H9 (cell line): ENCODE data around the gene R3HDM4. TPM values are rescaled to one million over a fixed set of nuclear protein-coding genes. Genes with fewer than 3 reads are reported as not detected.

Source experiments
- DNase-seq: peaks from one replicate; pipeline ENCODE4 v3.0.0-alpha.2; 2017
- H2AFZ ChIP-seq: one replicate; pipeline ENCODE4 v1.6.1; 2013; ENCODE audit warnings: mild to moderate bottlenecking, low read length, control low read depth, moderate library complexity
- H2AK5ac ChIP-seq: 2 replicates; pipeline ENCODE4 v1.6.1; 2013; ENCODE audit warnings: low read length, control low read depth, mixed read lengths; ENCODE audit not compliant: insufficient read length
- H2BK120ac ChIP-seq: one replicate; pipeline ENCODE4 v1.6.1; 2013; ENCODE audit warnings: low read depth, mild to moderate bottlenecking, low read length, control low read depth, inconsistent platforms; ENCODE audit not compliant: poor library complexity, severe bottlenecking
- H2BK12ac ChIP-seq: 2 replicates; pipeline ENCODE4 v1.6.1; 2013; ENCODE audit warnings: low read length, control low read depth, mixed read lengths, low read depth; ENCODE audit not compliant: insufficient read length
- H2BK15ac ChIP-seq: 2 replicates; pipeline ENCODE4 v1.6.1; 2013; ENCODE audit warnings: low read depth, low read length, control low read depth
- H2BK20ac ChIP-seq: one replicate; pipeline ENCODE4 v1.6.1; 2013; ENCODE audit warnings: low read depth, mild to moderate bottlenecking, low read length, control low read depth, inconsistent platforms; ENCODE audit not compliant: poor library complexity, severe bottlenecking
- H2BK5ac ChIP-seq: 2 replicates; pipeline ENCODE4 v1.6.1; 2013; ENCODE audit warnings: low read length, control low read depth, mixed read lengths; ENCODE audit not compliant: insufficient read length
- H3K14ac ChIP-seq: 2 replicates; pipeline ENCODE4 v1.6.1; 2013; ENCODE audit warnings: low read length, control low read depth; ENCODE audit not compliant: insufficient read depth
- H3K18ac ChIP-seq: 2 replicates; pipeline ENCODE4 v1.6.1; 2013; ENCODE audit warnings: low read depth, mild to moderate bottlenecking, mixed read lengths, low read length, control low read depth; ENCODE audit not compliant: insufficient read length
- H3K23ac ChIP-seq: 2 replicates; pipeline ENCODE4 v1.6.1; 2013; ENCODE audit warnings: low read length, control low read depth, mixed read lengths, low read depth; ENCODE audit not compliant: insufficient read length
- H3K23me2 ChIP-seq: 2 replicates; pipeline ENCODE4 v1.6.1; 2013; ENCODE audit warnings: low read depth, mild to moderate bottlenecking, mixed read lengths, low read length, control low read depth; ENCODE audit not compliant: insufficient read length, poor library complexity, severe bottlenecking
- H3K27ac ChIP-seq: 2 replicates; pipeline ENCODE4 v1.5.1; 2013; ENCODE audit warnings: low read length, control low read depth, mixed read lengths, low read depth; ENCODE audit not compliant: insufficient read length
- H3K27me3 ChIP-seq: 2 replicates; pipeline ENCODE4 v1.6.1; 2013; ENCODE audit warnings: low read length, control low read depth, inconsistent platforms; ENCODE audit not compliant: insufficient read depth
- H3K4ac ChIP-seq: 2 replicates; pipeline ENCODE4 v1.6.1; 2013; ENCODE audit warnings: low read depth, mild to moderate bottlenecking, control low read depth, inconsistent platforms, low read length, moderate library complexity
- H3K4me1 ChIP-seq: 2 replicates; pipeline ENCODE4 v1.6.1; 2013; ENCODE audit warnings: low read length, control low read depth, inconsistent platforms; ENCODE audit not compliant: insufficient read depth
- H3K4me2 ChIP-seq: 2 replicates; pipeline ENCODE4 v1.6.1; 2013; ENCODE audit warnings: low read length, control low read depth, mixed read lengths; ENCODE audit not compliant: insufficient read length, insufficient read depth
- H3K56ac ChIP-seq: 2 replicates; pipeline ENCODE4 v1.6.1; 2013; ENCODE audit warnings: low read depth, mild to moderate bottlenecking, mixed read lengths, low read length, control low read depth; ENCODE audit not compliant: insufficient read length
- H3K79me1 ChIP-seq: 2 replicates; pipeline ENCODE4 v1.6.1; 2013; ENCODE audit warnings: low read depth, mild to moderate bottlenecking, moderate library complexity, low read length, control low read depth, inconsistent platforms; ENCODE audit not compliant: insufficient read depth, poor library complexity, severe bottlenecking
- H3K79me2 ChIP-seq: 2 replicates; pipeline ENCODE4 v1.6.1; 2013; ENCODE audit warnings: low read length, control low read depth, inconsistent platforms; ENCODE audit not compliant: insufficient read depth
- H3K9ac ChIP-seq: 2 replicates; pipeline ENCODE4 v1.6.1; 2013; ENCODE audit warnings: low read length, control low read depth, mixed read lengths; ENCODE audit not compliant: insufficient read length; ENCODE audit errors: extremely low read depth
- H3K9me3 ChIP-seq: one replicate; pipeline ENCODE4 v1.6.1; 2013; ENCODE audit warnings: low read depth, low read length, inconsistent platforms; ENCODE audit not compliant: control insufficient read depth
- H3T11ph ChIP-seq: one replicate; pipeline ENCODE4 v1.6.1; 2013; ENCODE audit warnings: mild to moderate bottlenecking, low read length, control low read depth, inconsistent platforms
- H4K20me1 ChIP-seq: one replicate; pipeline ENCODE4 v1.6.1; 2013; ENCODE audit not compliant: control insufficient read depth, insufficient read length, insufficient read depth
- H4K5ac ChIP-seq: 2 replicates; pipeline ENCODE4 v1.6.1; 2013; ENCODE audit warnings: low read depth, mild to moderate bottlenecking, mixed read lengths, low read length, control low read depth; ENCODE audit not compliant: insufficient read length
- H4K8ac ChIP-seq: replicated peaks from 2 replicates; pipeline ENCODE4 v1.6.1; 2013; ENCODE audit warnings: low read length, control low read depth, mixed read lengths, low read depth; ENCODE audit not compliant: insufficient read length
- H4K91ac ChIP-seq: 2 replicates; pipeline ENCODE4 v1.6.1; 2013; ENCODE audit warnings: low read depth, mild to moderate bottlenecking, moderate library complexity, mixed read lengths, low read length, control low read depth; ENCODE audit not compliant: insufficient read length
- H3K27ac Mint-ChIP-seq, 3 experiments: 2 replicates in 2 of 3; 3 replicates in 1 of 3; pipeline ENCODE4 v1.8.0; 2020 to 2021; ENCODE audit warnings: mixed read lengths in 3 of 3, mild to moderate bottlenecking in 1 of 3, moderate library complexity in 1 of 3
- H3K27me3 Mint-ChIP-seq: 2 replicates; pipeline ENCODE4 v1.8.0; 2021; ENCODE audit warnings: low read depth, mild to moderate bottlenecking, moderate library complexity, mixed read lengths
- H3K36me3 Mint-ChIP-seq, 3 experiments: 2 replicates in 2 of 3; 3 replicates in 1 of 3; pipeline ENCODE4 v1.8.0; 2020 to 2021; ENCODE audit warnings: low read depth in 3 of 3, mixed read lengths in 3 of 3; ENCODE audit not compliant: insufficient read depth in 1 of 3
- H3K4me1 Mint-ChIP-seq, 2 experiments: 2 replicates each; pipeline ENCODE4 v1.8.0; 2020; ENCODE audit warnings: mixed read lengths in 2 of 2
- H3K4me3 Mint-ChIP-seq, 2 experiments: 2 replicates in 1 of 2; 3 replicates in 1 of 2; pipeline ENCODE4 v1.8.0; 2020 to 2021; ENCODE audit warnings: mild to moderate bottlenecking in 2 of 2, mixed read lengths in 2 of 2, moderate library complexity in 1 of 2
- H3K9me3 Mint-ChIP-seq, 2 experiments: 2 replicates in 1 of 2; 3 replicates in 1 of 2; pipeline ENCODE4 v1.8.0; 2020; ENCODE audit warnings: mild to moderate bottlenecking in 2 of 2, mixed read lengths in 2 of 2, moderate library complexity in 1 of 2
- WGBS: extraction: QIAGEN DNeasy Blood & Tissue Kit; methylation state at CpG from one replicate; pipeline ENCODE4 v1.1.7; 2013; ENCODE audit warnings: missing lambda C conversion rate, low lambda C conversion rate, mixed read lengths; ENCODE audit not compliant: insufficient read length; ENCODE audit errors: extremely low coverage; 5-methylcytosine and 5-hydroxymethylcytosine counted together
- total RNA-seq: library from RNA; stranded (reverse); gene quantifications from 2 replicates; pipeline ENCODE4 v1.2.1, GENCODE V29; 2021
- TF ChIP-seq, protein P1 (sequence below): fragments of 200-600 bp; sonication (generic); conservative IDR thresholded peaks from 3 replicates; pipeline ENCODE4 v1.8.0; 2021; ENCODE audit warnings: antibody characterized with exemption, mild to moderate bottlenecking

R3HDM4 gene
- total RNA-seq, 1 experiment from 2014 or later: 66.4 TPM

DNA sequence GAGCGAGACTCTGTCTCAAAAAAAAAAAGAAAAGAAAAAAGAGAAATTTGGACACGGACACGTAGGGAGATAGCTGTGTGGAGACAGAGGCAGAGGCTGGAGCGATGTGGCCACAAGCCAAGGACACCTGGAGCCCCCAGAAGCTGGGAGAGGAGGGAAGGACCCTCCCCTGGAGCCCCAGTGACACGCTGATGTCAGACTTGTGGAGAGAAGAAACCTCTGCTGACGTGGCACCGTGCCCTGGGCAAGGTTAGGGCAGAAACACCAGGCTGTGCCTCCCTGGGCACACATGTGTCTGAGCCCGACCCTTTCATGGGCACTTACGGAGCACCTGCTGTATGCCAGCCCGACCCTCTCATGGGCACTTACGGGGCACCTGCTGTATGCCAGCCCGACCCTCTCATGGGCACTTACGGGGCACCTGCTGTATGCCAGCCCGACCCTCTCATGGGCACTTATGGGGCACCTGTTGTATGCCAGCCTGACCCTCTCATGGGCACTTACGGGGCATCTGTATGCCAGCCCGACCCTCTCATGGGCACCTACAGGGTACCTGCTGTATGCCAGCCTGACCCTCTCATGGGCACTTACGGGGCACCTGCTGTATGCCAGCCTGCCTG lies 30.6 kb upstream of the R3HDM4 start:
- no peaks in the 10 kb centered on the region for H3K23me2 ChIP-seq
- no CpG with 5 or more reads among the region's 17 CpGs for WGBS
- H2BK15ac ChIP-seq: no peak overlapping the region
- no peak overlapping the region for H3K4me2 ChIP-seq
- H4K8ac ChIP-seq: no peak overlapping the region
- H4K20me1 ChIP-seq: peaks cover 12% of the 10 kb centered on the region
- no peaks in the 10 kb centered on the region for H3K4me1 Mint-ChIP-seq
- no peaks in the 10 kb centered on the region for H3K79me1 ChIP-seq
- no peak overlapping the region for H3K14ac ChIP-seq
- H2AK5ac ChIP-seq: no peak overlapping the region
- no peak overlapping the region for H2AFZ ChIP-seq
- H2BK20ac ChIP-seq: no peak overlapping the region
- H2BK5ac ChIP-seq: no peak overlapping the region
- no peak overlapping the region for H3K4ac ChIP-seq
- H3K9ac ChIP-seq: no peak overlapping the region
- no peak overlapping the region for H2BK12ac ChIP-seq
- H3T11ph ChIP-seq: no peak overlapping the region
- no peak overlapping the region for H2BK120ac ChIP-seq
- H3K9me3 ChIP-seq: no peaks in the 10 kb centered on the region
- no peaks in the 10 kb centered on the region for H3K9me3 Mint-ChIP-seq
- peaks cover 5% of the 10 kb centered on the region; the same call in 1 of the 2 replicates for H3K79me2 ChIP-seq
- H3K23ac ChIP-seq: no peak overlapping the region
- no peak overlapping the region for H4K91ac ChIP-seq
- H4K5ac ChIP-seq: no peak overlapping the region
- TF ChIP-seq, protein P1, sequence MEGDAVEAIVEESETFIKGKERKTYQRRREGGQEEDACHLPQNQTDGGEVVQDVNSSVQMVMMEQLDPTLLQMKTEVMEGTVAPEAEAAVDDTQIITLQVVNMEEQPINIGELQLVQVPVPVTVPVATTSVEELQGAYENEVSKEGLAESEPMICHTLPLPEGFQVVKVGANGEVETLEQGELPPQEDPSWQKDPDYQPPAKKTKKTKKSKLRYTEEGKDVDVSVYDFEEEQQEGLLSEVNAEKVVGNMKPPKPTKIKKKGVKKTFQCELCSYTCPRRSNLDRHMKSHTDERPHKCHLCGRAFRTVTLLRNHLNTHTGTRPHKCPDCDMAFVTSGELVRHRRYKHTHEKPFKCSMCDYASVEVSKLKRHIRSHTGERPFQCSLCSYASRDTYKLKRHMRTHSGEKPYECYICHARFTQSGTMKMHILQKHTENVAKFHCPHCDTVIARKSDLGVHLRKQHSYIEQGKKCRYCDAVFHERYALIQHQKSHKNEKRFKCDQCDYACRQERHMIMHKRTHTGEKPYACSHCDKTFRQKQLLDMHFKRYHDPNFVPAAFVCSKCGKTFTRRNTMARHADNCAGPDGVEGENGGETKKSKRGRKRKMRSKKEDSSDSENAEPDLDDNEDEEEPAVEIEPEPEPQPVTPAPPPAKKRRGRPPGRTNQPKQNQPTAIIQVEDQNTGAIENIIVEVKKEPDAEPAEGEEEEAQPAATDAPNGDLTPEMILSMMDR: no peak
- H3K4me3 Mint-ChIP-seq: no peak overlapping the region
- H3K4me1 ChIP-seq: no peaks in the 10 kb centered on the region
- no peak overlapping the region for H3K18ac ChIP-seq
- H3K36me3 Mint-ChIP-seq: peaks cover 16 to 37% (median 37%) of the 10 kb centered on the region in 3 experiments; a peak in 6 of 7 replicates
- no peak for DNase-seq
- H3K56ac ChIP-seq: no peak overlapping the region
- no peaks in the 10 kb centered on the region; the same call in 1 of the 2 replicates for H3K27me3 Mint-ChIP-seq
- no peak overlapping the region for H3K27ac Mint-ChIP-seq
- H3K27ac ChIP-seq: no peak overlapping the region
- no peaks in the 10 kb centered on the region for H3K27me3 ChIP-seq
